IMR-90 (cell line): ENCODE data around the gene SERPINA1. TPM values are rescaled to one million over a fixed set of nuclear protein-coding genes. Genes with fewer than 3 reads are reported as not detected.

Source experiments
- ATAC-seq: fragments of 200-7000 bp; cut with Tn5 transposase; 2 replicates; pipeline ENCODE4 v1.9.1; 2020; ENCODE audit warnings: low read depth, mild to moderate bottlenecking, moderate library complexity
- BruUV-seq: library from RNA; stranded (reverse); fragments of 400-500 nt; replicated peaks from 2 replicates; lab custom pipeline; 2021; lab: Mats Ljungman, UMichigan
- CTCF ChIA-PET: fragments of 300-600 bp; formaldehyde crosslinking; extraction: SDS; loops from one replicate; lab custom pipeline; 2021; ENCODE audit warnings: antibody characterized with exemption; lab: Yijun Ruan, JAX
- POLR2A ChIA-PET: fragments of 300-600 bp; sonication (Branson Sonifier 250); formaldehyde crosslinking; loops from one replicate; lab custom pipeline; 2022; ENCODE audit warnings: antibody characterized with exemption; ENCODE audit not compliant: unreplicated experiment; lab: Charles Lee
- DNase-seq: peaks from one replicate; pipeline ENCODE4 v3.0.0; 2013
- H2AFZ ChIP-seq: replicated peaks from 2 replicates; pipeline ENCODE3; 2013; ENCODE audit warnings: low read length, mild to moderate bottlenecking; ENCODE audit not compliant: poor library complexity
- H2AK5ac ChIP-seq: 2 replicates; pipeline ENCODE4 v1.6.1; 2013; ENCODE audit warnings: low read depth, low read length, inconsistent platforms
- H2AK9ac ChIP-seq: replicated peaks from 2 replicates; pipeline ENCODE3; 2013; ENCODE audit warnings: mild to moderate bottlenecking, low read depth, low read length, moderate library complexity; ENCODE audit not compliant: poor library complexity
- H2BK120ac ChIP-seq: 2 replicates; pipeline ENCODE4 v1.6.1; 2013; ENCODE audit warnings: low read depth, low read length, inconsistent platforms
- H2BK15ac ChIP-seq: 3 replicates; pipeline ENCODE4 v1.6.1; 2013; ENCODE audit warnings: low read depth, low read length, inconsistent platforms
- H2BK20ac ChIP-seq: 2 replicates; pipeline ENCODE4 v1.6.1; 2013; ENCODE audit warnings: low read depth, mild to moderate bottlenecking, inconsistent platforms, low read length, moderate library complexity
- H2BK5ac ChIP-seq: 2 replicates; pipeline ENCODE4 v1.6.1; 2013; ENCODE audit warnings: mild to moderate bottlenecking, low read depth, low read length, inconsistent platforms; ENCODE audit not compliant: poor library complexity, severe bottlenecking
- H3K14ac ChIP-seq: replicated peaks from 2 replicates; pipeline ENCODE4 v1.6.1; 2013; ENCODE audit warnings: low read depth, low read length, inconsistent platforms
- H3K18ac ChIP-seq: 2 replicates; pipeline ENCODE4 v1.6.1; 2013; ENCODE audit warnings: low read depth, low read length, control low read depth
- H3K23ac ChIP-seq: 2 replicates; pipeline ENCODE4 v1.6.1; 2013; ENCODE audit warnings: low read depth, low read length, inconsistent platforms
- H3K27ac ChIP-seq: 2 replicates; pipeline ENCODE4 v1.5.1; 2013; ENCODE audit warnings: mild to moderate bottlenecking, control low read depth, low read length; ENCODE audit not compliant: insufficient read depth
- H3K27me3 ChIP-seq: 2 replicates; pipeline ENCODE4 v1.6.1; 2013; ENCODE audit warnings: low read length; ENCODE audit not compliant: control insufficient read depth, insufficient read depth
- H3K36me3 ChIP-seq: 2 replicates; pipeline ENCODE4 v1.6.1; 2013; ENCODE audit warnings: low read length, mixed read lengths; ENCODE audit not compliant: control insufficient read depth, insufficient read depth
- H3K4ac ChIP-seq: 2 replicates; pipeline ENCODE4 v1.6.1; 2013; ENCODE audit warnings: low read depth, low read length, inconsistent platforms
- H3K4me1 ChIP-seq: 2 replicates; pipeline ENCODE4 v1.6.1; 2013; ENCODE audit warnings: low read length, mixed read lengths; ENCODE audit not compliant: control insufficient read depth, insufficient read depth
- H3K4me2 ChIP-seq: 2 replicates; pipeline ENCODE4 v1.6.1; 2013; ENCODE audit warnings: low read depth, mild to moderate bottlenecking, control low read depth, low read length, moderate library complexity
- H3K4me3 ChIP-seq: 2 replicates; pipeline ENCODE4 v1.5.1; 2013; ENCODE audit warnings: low read depth, mild to moderate bottlenecking, control low read depth, low read length, moderate library complexity; ENCODE audit not compliant: insufficient read depth
- H3K56ac ChIP-seq: 2 replicates; pipeline ENCODE4 v1.6.1; 2013; ENCODE audit warnings: low read length, inconsistent platforms; ENCODE audit not compliant: insufficient read depth; ENCODE audit errors: extremely low read depth
- H3K79me1 ChIP-seq, 2 experiments: 2 replicates each; pipeline ENCODE4 v1.6.1; 2013; ENCODE audit warnings: low read length in 2 of 2, inconsistent platforms in 1 of 2, low read depth in 1 of 2
- H3K9ac ChIP-seq: 2 replicates; pipeline ENCODE4 v1.6.1; 2013; ENCODE audit warnings: low read depth, low read length, control low read depth
- H3K9me1 ChIP-seq: 2 replicates; pipeline ENCODE4 v1.6.1; 2013; ENCODE audit warnings: low read length, inconsistent platforms; ENCODE audit not compliant: insufficient read depth
- H3K9me3 ChIP-seq: 2 replicates; pipeline ENCODE4 v1.6.1; 2013; ENCODE audit warnings: low read length; ENCODE audit not compliant: control insufficient read depth, insufficient read depth
- H4K20me1 ChIP-seq: 2 replicates; pipeline ENCODE4 v1.6.1; 2013; ENCODE audit warnings: low read length, inconsistent platforms; ENCODE audit not compliant: insufficient read depth
- H4K5ac ChIP-seq: 2 replicates; pipeline ENCODE4 v1.6.1; 2013; ENCODE audit warnings: mild to moderate bottlenecking, low read depth, low read length, control low read depth
- H4K8ac ChIP-seq, 2 experiments: 2 replicates each; pipeline ENCODE4 v1.6.1; 2013; ENCODE audit warnings: low read depth in 2 of 2, low read length in 2 of 2, control low read depth in 1 of 2, inconsistent platforms in 1 of 2
- H4K91ac ChIP-seq: 2 replicates; pipeline ENCODE4 v1.6.1; 2013; ENCODE audit warnings: low read depth, low read length, inconsistent platforms; ENCODE audit not compliant: insufficient read depth
- BHLHE40 ChIP-seq: fragments of 150-350 bp; IDR thresholded peaks from 2 replicates; pipeline ENCODE4 v1.6.1; 2016; ENCODE audit warnings: mild to moderate bottlenecking, low read depth, low read length
- CTCF ChIP-seq: conservative IDR thresholded peaks from 2 replicates; pipeline ENCODE4 v1.5.1; 2012; ENCODE audit warnings: mild to moderate bottlenecking, low read depth, low read length, improper control_type of control experiment
- FOS ChIP-seq: fragments of 150-350 bp; IDR thresholded peaks from 2 replicates; pipeline ENCODE4 v1.6.1; 2016; ENCODE audit warnings: low read depth, low read length
- MAFK ChIP-seq: IDR thresholded peaks from 2 replicates; pipeline ENCODE4 v1.6.1; 2012; ENCODE audit warnings: low read depth, low read length, improper control_type of control experiment
- POLR2A ChIP-seq: IDR thresholded peaks from 2 replicates; pipeline ENCODE4 v1.6.1; 2012; ENCODE audit warnings: mild to moderate bottlenecking, low read depth, low read length
- RCOR1 ChIP-seq: IDR thresholded peaks from 2 replicates; pipeline ENCODE4 v1.6.1; 2012; ENCODE audit warnings: mild to moderate bottlenecking, low read length, improper control_type of control experiment; ENCODE audit not compliant: insufficient replicate concordance
- USF2 ChIP-seq: fragments of 150-350 bp; IDR thresholded peaks from 2 replicates; pipeline ENCODE4 v1.6.1; 2017; ENCODE audit warnings: mild to moderate bottlenecking, antibody characterized with exemption, low read length, low read depth
- whole genome bisulfite sequencing, 2 experiments: methylation state at CpG; one replicate each; pipeline versions ENCODE4 v1.1.5 to v1.1.7; 2013; ENCODE audit warnings: missing lambda C conversion rate in 2 of 2; ENCODE audit not compliant: insufficient read length in 1 of 2; ENCODE audit errors: extremely low coverage in 2 of 2; 5-methylcytosine and 5-hydroxymethylcytosine counted together
- dilution Hi-C: fragments of 300-500 bp; cut with HindIII; formaldehyde crosslinking; loops from one replicate; pipeline ENCODE4 v1.14.3; 2018; ENCODE audit warnings: low sequenced_read_pairs; ENCODE audit not compliant: unreplicated experiment
- in situ Hi-C: fragments of 300-500 bp; cut with MboI; formaldehyde crosslinking; loops from 3 replicates; pipeline ENCODE4 v1.14.3; 2019; ENCODE audit warnings: low sequenced_read_pairs, inconsistent platforms, mixed read lengths
- intact Hi-C: fragments of 100-400 bp; cut with micrococcal nuclease; formaldehyde crosslinking; loops from 2 replicates; pipeline ENCODE4 v1.10.0; 2022
- polyA plus RNA-seq, 3 experiments: library from polyadenylated mRNA; depleted of rRNA; stranded (reverse); fragments of >200 nt; gene quantifications; 2 replicates each; pipeline ENCODE4 v1.2.3, GENCODE V29; 2012; ENCODE audit warnings: low replicate concordance in 1 of 3
- total RNA-seq: library from RNA; depleted of rRNA; stranded (reverse); fragments of >200 nt; gene quantifications from 2 replicates; pipeline ENCODE4 v1.2.3, GENCODE V29; 2012

SERPINA1 gene
- total and polyA plus RNA-seq, 2 of the 4 experiments (the other 2 are of a cell fraction): 0.54 to 1.2 TPM

- H3K4me3 ChIP-seq: no peak overlapping the region
- no peak overlapping the region for H2BK120ac ChIP-seq
- no peak overlapping the region for H4K8ac ChIP-seq
- TF ChIP-seq USF2 (no peak), MAFK (no peak), FOS (no peak), RCOR1 (no peak), POLR2A (no peak), CTCF (no peak), BHLHE40 (no peak)
- H3K18ac ChIP-seq: no peak overlapping the region
- H2AK9ac ChIP-seq: no peak overlapping the region
- no peak overlapping the region for H2BK15ac ChIP-seq
- no peak overlapping the region for H3K23ac ChIP-seq
- H4K5ac ChIP-seq: no peak overlapping the region
- ChIA-PET CTCF (no interaction called here), POLR2A (no interaction called here)
- no peak overlapping the region for H3K4ac ChIP-seq
- dilution Hi-C loops (no loop called here), intact Hi-C loops (no loop called here), in situ Hi-C loops (no loop called here)
- 33% methylated on average over 2 of the region's 4 CpGs; no CpG with 5 or more reads in 1 of the 2 experiments for WGBS, 2 experiments
- no TSS peak for BruUV-seq
- no peak overlapping the region for H4K91ac ChIP-seq
- no peak overlapping the region for H2AK5ac ChIP-seq
- no peak overlapping the region for H3K14ac ChIP-seq
- H2BK5ac ChIP-seq: no peak overlapping the region
- H3K4me1 ChIP-seq: no peaks in the 10 kb centered on the region
- no peaks in the 10 kb centered on the region for H3K9me1 ChIP-seq
- no peaks in the 10 kb centered on the region for H3K27me3 ChIP-seq
- H3K36me3 ChIP-seq: no peaks in the 10 kb centered on the region
- H2BK20ac ChIP-seq: no peak overlapping the region
- ATAC-seq (no peak), DNase-seq (no peak)
- H3K4me2 ChIP-seq: no peak overlapping the region
- no peak overlapping the region for H2AFZ ChIP-seq
- H3K9me3 ChIP-seq: no peaks in the 10 kb centered on the region
- no peaks in the 10 kb centered on the region for H3K79me1 ChIP-seq
- H3K56ac ChIP-seq: no peak overlapping the region
- H4K20me1 ChIP-seq: no peaks in the 10 kb centered on the region
- H3K9ac ChIP-seq: no peak overlapping the region
- no peak overlapping the region for H3K27ac ChIP-seq
Observed at GRCh38 chr14:94398182-94398479, 9.7 kb upstream of the SERPINA1 start.
